SK-N-SH treated with all-trans-retinoic acid at 6 μM for 48 hours (cell line): ENCODE data around the gene XRCC4.

ENCODE experiments used
- ATAC-seq: fragments of 200-7000 bp; cut with Tn5 transposase; 3 replicates; pipeline ENCODE4 v1.9.1; 2020; ENCODE audit warnings: mild to moderate bottlenecking, moderate library complexity
- BACH2 ChIP-seq: fragments of 250-450 bp; sonication (Bioruptor Pico); IDR thresholded peaks from 2 replicates; pipeline ENCODE4 v1.9.0; 2021; ENCODE audit warnings: mild to moderate bottlenecking, borderline replicate concordance
- CREB5 ChIP-seq: fragments of 250-450 bp; sonication (Bioruptor Pico); IDR thresholded peaks from 2 replicates; pipeline ENCODE4 v1.5.1; 2020; ENCODE audit warnings: low read depth, mild to moderate bottlenecking, moderate library complexity
- CSDC2 ChIP-seq: fragments of 250-450 bp; sonication (Bioruptor Pico); IDR thresholded peaks from 2 replicates; pipeline ENCODE4 v1.5.0; 2020; ENCODE audit warnings: mild to moderate bottlenecking, moderate library complexity
- CSRNP3 ChIP-seq: fragments of 250-450 bp; sonication (Bioruptor Pico); IDR thresholded peaks from 2 replicates; pipeline ENCODE4 v1.5.1; 2021; ENCODE audit warnings: mild to moderate bottlenecking, moderate library complexity
- ESRRG ChIP-seq: fragments of 250-450 bp; sonication (Bioruptor Pico); IDR thresholded peaks from 2 replicates; pipeline ENCODE4 v1.6.1; 2021; ENCODE audit warnings: mild to moderate bottlenecking
- GLIS3 ChIP-seq: fragments of 250-450 bp; sonication (Bioruptor Pico); IDR thresholded peaks from 2 replicates; pipeline ENCODE4 v1.5.0; 2020; ENCODE audit warnings: mild to moderate bottlenecking, moderate library complexity
- ISL1 ChIP-seq: fragments of 250-450 bp; sonication (Bioruptor Pico); IDR thresholded peaks from 2 replicates; pipeline ENCODE4 v2.1.2; 2022; ENCODE audit warnings: mild to moderate bottlenecking, moderate library complexity
- OSR1 ChIP-seq: fragments of 250-450 bp; sonication (Bioruptor Pico); IDR thresholded peaks from 2 replicates; pipeline ENCODE4 v1.8.0; 2022; ENCODE audit warnings: moderate library complexity, mild to moderate bottlenecking, inconsistent platforms
- PPARA ChIP-seq: fragments of 250-450 bp; sonication (Bioruptor Pico); IDR thresholded peaks from 2 replicates; pipeline ENCODE4 v1.5.0; 2020; ENCODE audit warnings: mild to moderate bottlenecking, borderline replicate concordance
- RARB ChIP-seq: fragments of 250-450 bp; sonication (Bioruptor Pico); IDR thresholded peaks from 2 replicates; pipeline ENCODE4 v1.8.0; 2021; ENCODE audit warnings: mild to moderate bottlenecking, moderate library complexity
- SNAI2 ChIP-seq: fragments of 250-450 bp; sonication (Bioruptor Pico); IDR thresholded peaks from 2 replicates; pipeline ENCODE4 v1.5.0; 2020; ENCODE audit warnings: mild to moderate bottlenecking, moderate library complexity
- TCF4 ChIP-seq: fragments of 250-450 bp; sonication (Bioruptor Pico); IDR thresholded peaks from 2 replicates; pipeline ENCODE4 v1.8.0; 2021; ENCODE audit warnings: mild to moderate bottlenecking, moderate library complexity, borderline replicate concordance
- TOX ChIP-seq: fragments of 250-450 bp; sonication (Bioruptor Pico); IDR thresholded peaks from 2 replicates; pipeline ENCODE4 v1.8.0; 2021; ENCODE audit warnings: mild to moderate bottlenecking, moderate library complexity, borderline replicate concordance
- ZC3H10 ChIP-seq: fragments of 250-450 bp; sonication (Bioruptor Pico); IDR thresholded peaks from 2 replicates; pipeline ENCODE4 v1.5.1; 2021; ENCODE audit warnings: mild to moderate bottlenecking, moderate library complexity
- ZFP3 ChIP-seq: fragments of 250-450 bp; sonication (Bioruptor Pico); IDR thresholded peaks from 2 replicates; pipeline ENCODE4 v1.5.0; 2020; ENCODE audit warnings: mild to moderate bottlenecking, moderate library complexity
- ZFP30 ChIP-seq: fragments of 450-650 bp; formaldehyde crosslinking; IDR thresholded peaks from 2 replicates; pipeline ENCODE4 v1.5.0; 2022; ENCODE audit warnings: mild to moderate bottlenecking, moderate library complexity
- ZNF565 ChIP-seq: fragments of 450-650 bp; formaldehyde crosslinking; conservative IDR thresholded peaks from 2 replicates; pipeline ENCODE4 v1.5.0; 2020; ENCODE audit warnings: low read depth, mild to moderate bottlenecking, moderate library complexity
- ZNF70 ChIP-seq: fragments of 450-650 bp; formaldehyde crosslinking; IDR thresholded peaks from 2 replicates; pipeline ENCODE4 v1.5.0; 2020; ENCODE audit warnings: mild to moderate bottlenecking, moderate library complexity
- ZNF8 ChIP-seq: fragments of 450-650 bp; formaldehyde crosslinking; IDR thresholded peaks from 2 replicates; pipeline ENCODE4 v1.5.0; 2020; ENCODE audit warnings: mild to moderate bottlenecking, moderate library complexity
- TF ChIP-seq, protein P1 (sequence below): fragments of 250-450 bp; sonication (Bioruptor Pico); IDR thresholded peaks from 2 replicates; pipeline ENCODE4 v1.8.0; 2021; ENCODE audit warnings: low read depth, mild to moderate bottlenecking, moderate library complexity, borderline replicate concordance
- TF ChIP-seq, protein P2 (sequence below): fragments of 250-450 bp; sonication (Bioruptor Pico); IDR thresholded peaks from 2 replicates; pipeline ENCODE4 v1.5.0; 2020; ENCODE audit warnings: mild to moderate bottlenecking, moderate library complexity
- TF ChIP-seq, protein P3 (sequence below): fragments of 250-450 bp; sonication (Bioruptor Pico); IDR thresholded peaks from 2 replicates; pipeline ENCODE4 v1.8.0; 2020; ENCODE audit warnings: mild to moderate bottlenecking, moderate library complexity, borderline replicate concordance

Gene XRCC4

DNA sequence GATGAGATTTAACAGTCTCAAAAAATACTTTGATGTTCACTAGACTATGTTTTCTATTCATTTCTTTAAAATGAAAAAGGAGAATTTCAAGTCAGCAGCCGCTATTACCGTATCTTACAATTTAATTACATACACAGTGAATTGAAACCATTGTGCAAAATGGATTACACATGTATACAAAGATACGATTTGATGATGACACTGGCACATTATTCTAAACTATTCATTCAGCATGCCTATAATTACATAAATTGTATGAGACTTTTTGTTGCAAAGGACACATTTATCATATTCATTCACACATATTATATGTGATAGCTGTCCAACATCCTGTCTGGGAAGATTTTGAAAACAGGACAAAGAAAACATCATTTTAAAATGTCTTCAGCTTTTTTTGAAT lies 275.9 kb downstream of the XRCC4 start:
- ATAC-seq: no peak
- TF ChIP-seq ZNF8 (CRISPR knock-in tag) (no peak), GLIS3 (CRISPR knock-in tag) (no peak), ZC3H10 (CRISPR knock-in tag) (no peak), CSDC2 (CRISPR knock-in tag) (no peak), ESRRG (CRISPR knock-in tag) (no peak), ISL1 (no peak), ZFP30 (CRISPR knock-in tag) (no peak), SNAI2 (CRISPR knock-in tag) (no peak), BACH2 (CRISPR knock-in tag) (no peak), PPARA (CRISPR knock-in tag) (no peak), RARB (CRISPR knock-in tag) (no peak), CREB5 (CRISPR knock-in tag) (no peak), TCF4 (no peak), TOX (no peak), OSR1 (CRISPR knock-in tag) (no peak), CSRNP3 (CRISPR knock-in tag) (no peak), ZFP3 (no peak)
- TF ChIP-seq, protein P1, sequence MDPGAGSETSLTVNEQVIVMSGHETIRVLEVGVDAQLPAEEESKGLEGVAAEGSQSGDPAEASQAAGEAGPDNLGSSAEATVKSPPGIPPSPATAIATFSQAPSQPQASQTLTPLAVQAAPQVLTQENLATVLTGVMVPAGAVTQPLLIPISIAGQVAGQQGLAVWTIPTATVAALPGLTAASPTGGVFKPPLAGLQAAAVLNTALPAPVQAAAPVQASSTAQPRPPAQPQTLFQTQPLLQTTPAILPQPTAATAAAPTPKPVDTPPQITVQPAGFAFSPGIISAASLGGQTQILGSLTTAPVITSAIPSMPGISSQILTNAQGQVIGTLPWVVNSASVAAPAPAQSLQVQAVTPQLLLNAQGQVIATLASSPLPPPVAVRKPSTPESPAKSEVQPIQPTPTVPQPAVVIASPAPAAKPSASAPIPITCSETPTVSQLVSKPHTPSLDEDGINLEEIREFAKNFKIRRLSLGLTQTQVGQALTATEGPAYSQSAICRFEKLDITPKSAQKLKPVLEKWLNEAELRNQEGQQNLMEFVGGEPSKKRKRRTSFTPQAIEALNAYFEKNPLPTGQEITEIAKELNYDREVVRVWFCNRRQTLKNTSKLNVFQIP: no peak
- TF ChIP-seq, protein P2, sequence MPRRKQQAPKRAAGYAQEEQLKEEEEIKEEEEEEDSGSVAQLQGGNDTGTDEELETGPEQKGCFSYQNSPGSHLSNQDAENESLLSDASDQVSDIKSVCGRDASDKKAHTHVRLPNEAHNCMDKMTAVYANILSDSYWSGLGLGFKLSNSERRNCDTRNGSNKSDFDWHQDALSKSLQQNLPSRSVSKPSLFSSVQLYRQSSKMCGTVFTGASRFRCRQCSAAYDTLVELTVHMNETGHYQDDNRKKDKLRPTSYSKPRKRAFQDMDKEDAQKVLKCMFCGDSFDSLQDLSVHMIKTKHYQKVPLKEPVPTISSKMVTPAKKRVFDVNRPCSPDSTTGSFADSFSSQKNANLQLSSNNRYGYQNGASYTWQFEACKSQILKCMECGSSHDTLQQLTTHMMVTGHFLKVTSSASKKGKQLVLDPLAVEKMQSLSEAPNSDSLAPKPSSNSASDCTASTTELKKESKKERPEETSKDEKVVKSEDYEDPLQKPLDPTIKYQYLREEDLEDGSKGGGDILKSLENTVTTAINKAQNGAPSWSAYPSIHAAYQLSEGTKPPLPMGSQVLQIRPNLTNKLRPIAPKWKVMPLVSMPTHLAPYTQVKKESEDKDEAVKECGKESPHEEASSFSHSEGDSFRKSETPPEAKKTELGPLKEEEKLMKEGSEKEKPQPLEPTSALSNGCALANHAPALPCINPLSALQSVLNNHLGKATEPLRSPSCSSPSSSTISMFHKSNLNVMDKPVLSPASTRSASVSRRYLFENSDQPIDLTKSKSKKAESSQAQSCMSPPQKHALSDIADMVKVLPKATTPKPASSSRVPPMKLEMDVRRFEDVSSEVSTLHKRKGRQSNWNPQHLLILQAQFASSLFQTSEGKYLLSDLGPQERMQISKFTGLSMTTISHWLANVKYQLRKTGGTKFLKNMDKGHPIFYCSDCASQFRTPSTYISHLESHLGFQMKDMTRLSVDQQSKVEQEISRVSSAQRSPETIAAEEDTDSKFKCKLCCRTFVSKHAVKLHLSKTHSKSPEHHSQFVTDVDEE (CRISPR knock-in tag): no peak
- TF ChIP-seq, protein P3, sequence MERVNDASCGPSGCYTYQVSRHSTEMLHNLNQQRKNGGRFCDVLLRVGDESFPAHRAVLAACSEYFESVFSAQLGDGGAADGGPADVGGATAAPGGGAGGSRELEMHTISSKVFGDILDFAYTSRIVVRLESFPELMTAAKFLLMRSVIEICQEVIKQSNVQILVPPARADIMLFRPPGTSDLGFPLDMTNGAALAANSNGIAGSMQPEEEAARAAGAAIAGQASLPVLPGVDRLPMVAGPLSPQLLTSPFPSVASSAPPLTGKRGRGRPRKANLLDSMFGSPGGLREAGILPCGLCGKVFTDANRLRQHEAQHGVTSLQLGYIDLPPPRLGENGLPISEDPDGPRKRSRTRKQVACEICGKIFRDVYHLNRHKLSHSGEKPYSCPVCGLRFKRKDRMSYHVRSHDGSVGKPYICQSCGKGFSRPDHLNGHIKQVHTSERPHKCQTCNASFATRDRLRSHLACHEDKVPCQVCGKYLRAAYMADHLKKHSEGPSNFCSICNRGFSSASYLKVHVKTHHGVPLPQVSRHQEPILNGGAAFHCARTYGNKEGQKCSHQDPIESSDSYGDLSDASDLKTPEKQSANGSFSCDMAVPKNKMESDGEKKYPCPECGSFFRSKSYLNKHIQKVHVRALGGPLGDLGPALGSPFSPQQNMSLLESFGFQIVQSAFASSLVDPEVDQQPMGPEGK (CRISPR knock-in tag): no peak

DNA sequence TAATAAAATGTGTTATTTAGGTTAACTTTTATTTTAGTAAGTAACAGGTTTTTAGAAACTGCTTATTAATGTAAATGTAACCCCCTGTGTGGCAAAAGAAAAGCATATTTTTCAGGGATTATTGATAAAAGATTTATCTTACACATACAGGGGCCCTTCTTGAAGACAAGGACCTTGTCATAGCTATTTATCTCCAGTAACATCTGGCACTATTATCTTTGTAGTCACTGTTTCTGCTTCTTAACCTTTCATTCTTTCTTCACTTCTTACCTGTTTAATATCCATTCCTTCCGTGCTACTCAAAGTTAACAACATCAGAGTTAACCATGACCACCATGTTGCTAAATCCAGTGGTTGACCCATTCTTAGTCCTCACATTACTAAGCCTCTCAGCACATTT lies 276.4 kb downstream of the XRCC4 start:
- no peak for ATAC-seq
- no peak for TF ChIP-seq ZFP30 (CRISPR knock-in tag)
- TF ChIP-seq ZNF565: no peak
- TF ChIP-seq, protein P1: no peak
- TF ChIP-seq CSRNP3 (CRISPR knock-in tag): no peak
- TF ChIP-seq, protein P3 (CRISPR knock-in tag): no peak
- TF ChIP-seq, protein P2 (CRISPR knock-in tag): no peak
- TF ChIP-seq ZNF70: no peak
- no peak for TF ChIP-seq PPARA (CRISPR knock-in tag)
